ENCODE data around the gene TPX2. TPM values are rescaled to one million over a fixed set of nuclear protein-coding genes. Genes with fewer than 3 reads are reported as not detected.

Gene TPX2
- total RNA-seq, 4 donors from 2014 or later: 0.12 to 32.4 (median 0.59) TPM; not detected in 1

DNA sequence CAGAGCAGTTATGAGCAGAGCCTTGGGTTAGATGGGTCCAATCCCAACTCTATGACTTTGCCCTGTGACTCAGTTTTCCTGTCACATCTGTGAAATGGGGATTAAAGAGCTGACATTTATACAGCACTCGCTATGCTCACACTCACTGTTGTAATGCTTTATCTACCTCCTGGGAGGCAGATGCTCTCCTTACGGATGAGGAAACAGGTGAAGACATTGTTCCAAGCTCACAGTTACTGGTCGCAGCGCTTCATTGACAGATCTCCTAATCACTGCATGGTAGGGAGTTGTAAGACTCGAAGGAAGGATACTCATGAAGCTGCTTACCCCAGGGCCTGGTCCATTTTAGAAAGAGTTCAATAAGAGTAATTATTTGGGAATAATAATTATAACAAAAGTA, 77.1 kb downstream of the TPX2 start:
- Histone ChIP-seq H3K27ac (no peak overlapping the region), H3K4me1 (no peaks in the 10 kb centered on the region), H3K9me3 (no peaks in the 10 kb centered on the region), H3K36me3 (no peaks in the 10 kb centered on the region), H3K27me3 (no peaks in the 10 kb centered on the region), H3K4me3 (no peak overlapping the region)
- DNase-seq: no peak
- no peak for TF ChIP-seq POLR2A (IDR thresholded peaks at IDR 0.05)
- TF ChIP-seq CTCF (IDR thresholded peaks at IDR 0.05): no peak
- intact Hi-C loops (cut with DNase I; ENCODE audit: low total_unique reads): no loop called here

DNA sequence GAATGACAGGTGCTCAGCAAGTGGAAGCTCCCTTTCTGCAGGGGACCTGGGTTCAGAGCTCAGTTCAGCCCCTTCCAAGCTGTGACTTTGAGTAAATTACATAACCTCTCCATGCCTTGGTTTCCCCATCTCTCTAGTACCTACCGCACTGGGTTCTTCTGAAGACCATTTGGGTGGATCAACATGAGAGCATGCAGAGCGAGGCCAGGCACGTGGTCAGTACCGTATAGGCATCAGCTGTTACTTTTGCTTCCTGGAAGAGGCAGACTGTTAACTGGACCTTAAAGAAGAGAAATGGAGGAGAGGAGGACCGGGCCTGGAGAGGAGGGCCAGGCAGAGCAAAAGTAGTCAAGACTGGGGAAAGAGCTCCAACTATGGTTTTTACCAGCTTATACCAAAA, 78.4 kb downstream of the TPX2 start:
- Histone ChIP-seq H3K4me3 (no peak overlapping the region), H3K27me3 (no peaks in the 10 kb centered on the region), H3K27ac (no peak overlapping the region), H3K36me3 (no peaks in the 10 kb centered on the region), H3K9me3 (no peaks in the 10 kb centered on the region), H3K4me1 (no peaks in the 10 kb centered on the region)
- no peak for TF ChIP-seq POLR2A (IDR thresholded peaks at IDR 0.05)
- TF ChIP-seq CTCF (IDR thresholded peaks at IDR 0.05): no peak
- intact Hi-C loops (cut with DNase I; ENCODE audit: low total_unique reads): no loop called here
- DNase-seq: no peak

GRCh38 chr20:31818376-31818908, 79.4 kb downstream of the TPX2 start:
- no peaks in the 10 kb centered on the region for H3K36me3 ChIP-seq
- no peak for DNase-seq
- no peaks in the 10 kb centered on the region for H3K27me3 ChIP-seq
- no peak overlapping the region for H3K4me3 ChIP-seq
- no peaks in the 10 kb centered on the region for H3K9me3 ChIP-seq
- H3K4me1 ChIP-seq: no peaks in the 10 kb centered on the region
- intact Hi-C loops (cut with DNase I; ENCODE audit: low total_unique reads): no loop called here
- TF ChIP-seq CTCF (IDR thresholded peaks at IDR 0.05): no peak
- no peak for TF ChIP-seq POLR2A (IDR thresholded peaks at IDR 0.05)
- no peak overlapping the region for H3K27ac ChIP-seq

DNA sequence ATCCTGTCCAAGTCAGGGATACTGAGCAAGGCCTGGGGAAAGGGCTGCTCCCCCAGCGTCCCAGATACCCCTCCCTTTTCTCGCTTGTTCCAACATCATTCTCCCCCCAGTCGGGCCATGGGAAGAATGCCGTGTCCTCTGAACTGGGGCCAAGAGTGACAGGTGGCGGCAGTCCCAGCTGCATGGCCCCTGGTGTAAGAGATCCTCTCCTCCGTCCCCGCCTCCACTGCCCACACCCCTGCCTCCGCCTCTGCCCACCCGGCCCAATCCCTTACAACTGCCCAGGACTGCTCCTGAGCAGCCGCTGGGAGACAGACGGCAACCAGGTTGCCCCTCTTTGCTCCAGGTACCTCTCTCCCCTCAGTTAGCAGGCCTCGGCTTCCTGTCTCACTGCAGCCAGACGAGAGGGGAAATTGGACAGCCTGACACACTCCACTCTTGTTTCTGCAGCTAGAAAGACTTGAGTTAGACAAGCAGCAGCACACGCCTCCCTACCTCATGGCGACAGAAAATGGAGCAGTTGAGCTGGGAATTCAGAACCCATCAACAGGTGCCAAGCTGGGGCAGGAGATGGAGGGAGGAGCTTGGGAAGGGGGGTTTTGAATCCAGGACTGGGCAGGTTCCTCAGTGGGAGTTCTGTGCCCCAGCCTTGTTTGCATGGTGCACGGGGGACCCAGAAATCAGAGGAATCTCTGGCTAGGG, 80.1 kb downstream of the TPX2 start, which contains the start of gene MYLK2:
MYLK2 (plus strand) TSS at position 274 of the 702 bp plus-strand sequence; CDS start at position 499, 225 bp downstream.
- H3K9me3 ChIP-seq: no peaks in the 10 kb centered on the region
- no peak within 1 kb of the TSS for H3K27ac ChIP-seq
- DNase-seq: no peak
- no peaks in the 10 kb centered on the region for H3K27me3 ChIP-seq
- TF ChIP-seq POLR2A (IDR thresholded peaks at IDR 0.05): no peak
- no peak for TF ChIP-seq CTCF (IDR thresholded peaks at IDR 0.05)
- no peak within 1 kb of the TSS for H3K4me3 ChIP-seq
- intact Hi-C loops (cut with DNase I; ENCODE audit: low total_unique reads): no loop called here
- no peaks in the 10 kb centered on the region for H3K4me1 ChIP-seq
- H3K36me3 ChIP-seq: no peaks in the 10 kb centered on the region

- no peaks in the 10 kb centered on the region for H3K9me3 ChIP-seq
- no peak overlapping the region for H3K4me3 ChIP-seq
- intact Hi-C loops (cut with DNase I; ENCODE audit: low total_unique reads): loop anchor here (5.0 kb wide), 2 partner anchors 212 to 272 kb away; no protein-coding TSS in a partner anchor
- no peaks in the 10 kb centered on the region for H3K36me3 ChIP-seq
- no peak for TF ChIP-seq POLR2A (IDR thresholded peaks at IDR 0.05)
- TF ChIP-seq CTCF (IDR thresholded peaks at IDR 0.05): no peak
- no peaks in the 10 kb centered on the region for H3K4me1 ChIP-seq
- no peak overlapping the region for H3K27ac ChIP-seq
- no peaks in the 10 kb centered on the region for H3K27me3 ChIP-seq
- DNase-seq: no peak
Observed at GRCh38 chr20:31820228-31820627, 81.1 kb downstream of the TPX2 start.
